A673 (cell line): ENCODE measurements around the gene PDXP. TPM values are rescaled to one million over a fixed set of nuclear protein-coding genes. Genes with fewer than 3 reads are reported as not detected.

Source experiments
- BruUV-seq: library from RNA; stranded (reverse); fragments of 400-500 nt; replicated peaks from 2 replicates; lab custom pipeline; 2021; lab: Mats Ljungman, UMichigan
- CTCF ChIA-PET: fragments of 300-600 bp; sonication (Branson Sonifier 250); formaldehyde crosslinking; loops from one replicate; lab custom pipeline; 2022; ENCODE audit warnings: antibody characterized with exemption; lab: Charles Lee
- POLR2A ChIA-PET: fragments of 300-600 bp; sonication (Branson Sonifier 250); formaldehyde crosslinking; loops from one replicate; lab custom pipeline; 2022; ENCODE audit warnings: antibody characterized with exemption; ENCODE audit not compliant: low non-redundant PET; lab: Charles Lee
- DNase-seq: peaks from one replicate; pipeline ENCODE4 v3.0.0-alpha.2; 2015; ENCODE audit warnings: low spot score
- H3K27ac ChIP-seq: fragments of 200-600 bp; sonication (generic); 2 replicates; pipeline ENCODE4 v1.5.1; 2016; ENCODE audit warnings: mixed run types, low read depth, mild to moderate bottlenecking, mixed read lengths, antibody characterized with exemption, low read length; ENCODE audit not compliant: poor library complexity, severe bottlenecking
- H3K27me3 ChIP-seq: fragments of 200-600 bp; sonication (generic); replicated peaks from 2 replicates; pipeline ENCODE4 v1.6.1; 2017; ENCODE audit warnings: mixed run types, low read depth, mild to moderate bottlenecking, mixed read lengths, antibody characterized with exemption, low read length; ENCODE audit not compliant: insufficient read depth, poor library complexity
- H3K36me3 ChIP-seq: fragments of 200-600 bp; sonication (generic); 2 replicates; pipeline ENCODE4 v1.6.1; 2016; ENCODE audit warnings: mixed run types, mild to moderate bottlenecking, mixed read lengths, antibody characterized with exemption, low read length; ENCODE audit not compliant: insufficient read depth, poor library complexity, severe bottlenecking
- H3K4me1 ChIP-seq: fragments of 200-600 bp; sonication (generic); 2 replicates; pipeline ENCODE4 v1.6.1; 2017; ENCODE audit warnings: mixed run types, mild to moderate bottlenecking, mixed read lengths, antibody characterized with exemption, low read length; ENCODE audit not compliant: insufficient read depth, poor library complexity, severe bottlenecking
- H3K4me3 ChIP-seq: fragments of 200-600 bp; sonication (generic); 2 replicates; pipeline ENCODE4 v1.5.1; 2016; ENCODE audit warnings: low read depth, mixed run types, mild to moderate bottlenecking, mixed read lengths, low read length; ENCODE audit not compliant: poor library complexity, severe bottlenecking
- H3K9me3 ChIP-seq: fragments of 200-600 bp; sonication (generic); 2 replicates; pipeline ENCODE4 v1.6.1; 2016; ENCODE audit warnings: mixed run types, low read depth, mild to moderate bottlenecking, mixed read lengths, antibody characterized with exemption, low read length; ENCODE audit not compliant: poor library complexity, severe bottlenecking
- CTCF ChIP-seq: fragments of 300-800, 200-600 bp; sonication (generic); conservative IDR thresholded peaks from 2 replicates; pipeline ENCODE4 v1.5.1; 2017; ENCODE audit warnings: low read depth, mild to moderate bottlenecking, antibody characterized with exemption, low read length, moderate library complexity, mixed read lengths
- EZH2 ChIP-seq: fragments of 200-600 bp; sonication (generic); IDR thresholded peaks from 2 replicates; pipeline ENCODE4 v1.6.1; 2017; ENCODE audit warnings: borderline replicate concordance, low read depth, mild to moderate bottlenecking, mixed read lengths, antibody characterized with exemption, low read length; ENCODE audit not compliant: poor library complexity, severe bottlenecking
- intact Hi-C: fragments of 100-400 bp; cut with micrococcal nuclease; formaldehyde crosslinking; loops from one replicate; pipeline ENCODE4 v1.10.0; 2022; ENCODE audit not compliant: unreplicated experiment
- total RNA-seq: library from RNA; stranded (reverse); gene quantifications from 2 replicates; pipeline ENCODE4 v1.2.3, GENCODE V29; 2021

Gene PDXP
- total RNA-seq, 1 experiment from 2014 or later, result 63.5 TPM

- H3K36me3 ChIP-seq, result no peaks in the 10 kb centered on the region
- POLR2A ChIA-PET, result no interaction called here
- no peaks in the 10 kb centered on the region for H3K27me3 ChIP-seq
- H3K4me1 ChIP-seq, result peaks cover 30% of the 10 kb centered on the region
- H3K4me3 ChIP-seq, result peak overlapping the region; percentile 59
- DNase-seq, result no peak
- intact Hi-C loops, result no loop called here
- CTCF ChIA-PET, result no interaction called here
- H3K27ac ChIP-seq, result no peak overlapping the region
- TF ChIP-seq CTCF (no peak), EZH2 (no peak)
- BruUV-seq, result no TSS peak
- no peaks in the 10 kb centered on the region for H3K9me3 ChIP-seq
Measured at GRCh38 chr22:37638391-37639069, 20.0 kb upstream of the PDXP start.

- POLR2A ChIA-PET, result no interaction called here
- CTCF ChIA-PET, result no interaction called here
- no peaks in the 10 kb centered on the region for H3K9me3 ChIP-seq
- H3K27ac ChIP-seq, result peak within 1 kb of the TSS; percentile 42
- peak within 1 kb of the TSS; percentile 59 for H3K4me3 ChIP-seq
- BruUV-seq, result no TSS peak
- intact Hi-C loops, result no loop called here
- peaks cover 23% of the 10 kb centered on the region for H3K4me1 ChIP-seq
- H3K36me3 ChIP-seq, result no peaks in the 10 kb centered on the region
- no peaks in the 10 kb centered on the region for H3K27me3 ChIP-seq
- TF ChIP-seq CTCF (no peak), EZH2 (no peak)
- peak; percentile 56 for DNase-seq
Measured at GRCh38 chr22:37639070-37639760, 19.3 kb upstream of the PDXP start, which contains the start of gene SH3BP1. SH3BP1 (plus strand) TSS chr22:37639669; CDS start chr22:37639788, 119 bp downstream.

- no TSS peak for BruUV-seq
- Histone ChIP-seq H3K27ac (peak overlapping the region; percentile 42), H3K4me1 (peaks cover 15% of the 10 kb centered on the region), H3K4me3 (peak overlapping the region; percentile 59), H3K27me3 (no peaks in the 10 kb centered on the region), H3K36me3 (no peaks in the 10 kb centered on the region), H3K9me3 (no peaks in the 10 kb centered on the region)
- TF ChIP-seq CTCF (no peak), EZH2 (no peak)
- intact Hi-C loops, result loop anchor here (5.0 kb wide), 1 partner anchor 42 kb away; no protein-coding TSS in a partner anchor
- ChIA-PET CTCF (no interaction called here), POLR2A (no interaction called here)
- DNase-seq, result no peak
Measured at GRCh38 chr22:37639771-37640590, 18.5 kb upstream of the PDXP start.
